Left renal pelvis (tissue), 4 donors: Measurements from ENCODE around the gene EIF4G3. TPM values are rescaled to one million over a fixed set of nuclear protein-coding genes. Genes with fewer than 3 reads are reported as not detected.
A peak's percentile ranks its signal among the peaks of the same experiment; 100 is the strongest.
"Not testable (repeated sequence)": the region's sequence is repeated elsewhere in the genome, so short reads cannot be mapped to it uniquely, and the experiment has no call there.

Source experiments
- DNase-seq, 4 donors: peaks; one replicate each; pipeline ENCODE4 v3.0.0-alpha.2; 2013; ENCODE audit warnings: low read depth in 4 of 4, low spot score in 3 of 4
- polyA plus RNA-seq, 4 donors: library from polyadenylated mRNA; unstranded; fragments of 120-200 nt; gene quantifications; one replicate each; pipeline ENCODE4 v1.2.1, GENCODE V29; 2013; ENCODE audit not compliant: insufficient read length in 4 of 4

The EIF4G3 gene
- polyA plus RNA-seq, 4 donors = 57.5 to 72.9 (median 67.0) TPM

DNA sequence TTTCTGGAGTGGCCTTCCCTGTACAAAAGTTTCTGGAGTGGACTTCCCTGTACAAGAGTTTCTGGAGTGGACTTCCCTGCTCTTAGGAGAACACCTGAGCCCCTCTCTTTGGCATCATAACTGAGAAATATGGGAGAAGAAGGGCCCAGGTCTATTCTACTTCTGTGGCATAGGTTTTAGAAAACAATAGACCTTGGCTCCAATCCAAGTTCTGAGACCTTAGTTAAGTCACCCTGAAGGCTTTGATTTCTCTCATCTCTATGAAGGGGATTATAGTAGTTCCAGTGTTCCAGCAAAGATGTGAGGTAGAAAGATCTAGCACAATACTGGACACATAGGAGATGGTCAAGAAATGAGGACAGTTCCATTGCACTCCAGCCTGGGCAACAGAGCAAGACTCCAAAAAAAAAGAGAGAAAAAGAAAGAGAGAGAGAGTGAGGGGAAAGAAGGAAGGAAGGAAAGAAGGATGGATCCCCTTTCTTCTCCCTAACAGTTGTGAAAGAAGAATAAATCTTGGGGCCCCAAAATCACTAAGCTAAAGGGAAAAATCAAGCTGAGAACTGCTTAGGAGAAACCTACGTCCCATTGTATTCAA, 13.3 kb upstream of the EIF4G3 start:
- no peak for DNase-seq

DNA sequence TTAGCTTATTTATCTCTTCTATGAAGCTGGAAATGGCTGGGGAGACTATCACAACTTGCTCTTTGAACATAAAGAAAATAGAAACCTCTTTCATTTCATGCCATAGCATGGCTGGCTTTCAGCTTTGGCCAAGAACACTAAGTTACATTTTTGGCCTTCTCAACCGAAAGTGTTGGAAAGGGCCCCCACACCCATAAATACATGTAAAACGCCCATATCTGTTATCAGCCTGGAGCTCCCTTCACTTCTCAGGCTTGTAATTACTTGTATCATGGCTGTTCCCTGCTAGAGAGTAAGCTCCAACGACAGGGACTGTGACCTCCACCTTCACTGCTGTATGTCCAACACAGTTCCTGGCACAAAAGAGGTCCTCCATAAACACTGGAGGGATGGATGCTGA, 12.7 kb upstream of the EIF4G3 start:
- no peak for DNase-seq

GRCh38 chr1:21188235-21188634, 11.5 kb upstream of the EIF4G3 start:
- DNase-seq = no peak

DNA sequence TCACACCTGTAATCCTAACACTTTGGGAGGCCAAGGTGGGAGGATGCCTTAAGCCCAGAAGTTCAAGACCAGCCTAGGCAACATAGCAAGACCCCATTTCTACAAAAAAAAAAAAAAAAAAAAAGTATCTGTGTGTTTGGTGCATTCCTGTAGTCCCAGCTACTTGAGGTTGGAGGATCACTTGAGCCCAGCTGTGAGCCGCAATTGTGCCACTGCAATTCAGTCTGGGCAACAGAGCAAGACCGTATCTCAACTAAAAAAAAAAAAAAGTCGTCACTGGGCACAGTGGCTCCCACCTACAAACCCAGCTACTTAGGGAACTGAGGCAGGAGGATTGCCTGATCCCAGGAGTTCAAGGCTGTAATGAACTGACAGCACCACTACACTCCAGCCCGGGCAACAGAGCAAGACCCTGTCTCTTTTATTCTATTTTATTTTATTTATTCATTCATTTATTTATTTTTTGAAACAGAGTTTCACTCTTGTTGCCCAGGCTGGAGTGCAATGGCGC, 8.6 kb upstream of the EIF4G3 start:
- no peak for DNase-seq

DNA sequence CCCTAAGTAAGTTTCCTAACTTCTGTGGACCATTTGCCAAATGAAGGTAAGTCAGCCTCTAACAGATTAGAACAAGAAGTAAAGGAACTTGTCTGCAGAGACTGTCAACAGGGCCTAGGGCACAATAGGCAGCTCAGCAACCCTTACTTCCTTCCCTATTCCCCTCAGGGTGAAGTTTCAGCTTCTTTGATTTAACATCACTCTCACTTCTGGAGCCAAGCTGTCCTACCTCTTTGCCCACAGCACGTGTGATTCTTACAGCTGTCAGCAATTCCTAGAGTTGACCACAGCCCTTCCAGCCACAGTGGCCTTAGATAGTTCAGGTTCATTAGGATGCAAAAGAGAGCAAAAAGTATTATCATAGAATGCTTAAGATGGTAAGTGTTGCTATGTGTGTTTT, 7.6 kb upstream of the EIF4G3 start:
- no peak for DNase-seq

GRCh38 chr1:21182181-21182731, 5.6 kb upstream of the EIF4G3 start:
- no peak for DNase-seq

- not testable (repeated sequence) for DNase-seq
Observed at GRCh38 chr1:21178271-21178670, 1.6 kb upstream of the EIF4G3 start.

GRCh38 chr1:21175670-21176581, 771 bp downstream of the EIF4G3 start:
- DNase-seq = peak in 1 of 4 donors; percentile 31

- no peak for DNase-seq
Observed at GRCh38 chr1:21175324-21175669, 1.4 kb downstream of the EIF4G3 start.

DNA sequence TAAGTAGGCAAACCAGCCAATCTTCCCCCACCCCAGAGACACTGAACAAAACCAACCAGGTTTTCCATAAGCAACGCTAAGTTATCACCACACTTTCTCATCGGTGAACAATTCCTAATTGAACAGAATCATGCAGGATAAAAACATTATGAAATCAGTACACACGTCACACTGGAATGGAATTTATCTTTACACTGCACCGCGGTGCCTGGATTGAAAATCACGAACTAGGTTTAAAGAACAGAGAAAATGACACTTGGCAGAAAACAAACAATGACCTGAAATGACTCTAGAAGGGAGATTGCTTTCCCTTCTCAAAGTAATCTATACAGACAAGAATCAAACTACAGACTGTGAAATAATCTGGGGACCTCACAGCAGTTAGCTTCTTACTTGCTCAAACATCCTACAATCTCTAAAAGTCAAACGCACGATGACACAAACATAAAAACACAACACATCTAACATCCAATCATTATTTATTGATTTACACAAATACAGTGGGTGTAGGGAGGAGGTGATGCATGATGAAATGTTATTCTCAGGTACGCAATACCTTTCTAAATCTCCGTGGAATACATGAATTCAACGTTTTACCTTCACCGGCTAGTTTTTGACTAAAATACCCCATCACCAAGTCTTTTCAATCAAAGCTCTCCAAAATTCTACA, 1.9 kb downstream of the EIF4G3 start:
- DNase-seq = no peak

GRCh38 chr1:21174230-21174629, 2.5 kb downstream of the EIF4G3 start:
- no peak for DNase-seq

- not testable (repeated sequence) for DNase-seq
Observed at GRCh38 chr1:21173096-21173495, 3.6 kb downstream of the EIF4G3 start.

GRCh38 chr1:21170837-21171236, 5.9 kb downstream of the EIF4G3 start:
- peak in 1 of 4 donors; percentile 67 for DNase-seq

GRCh38 chr1:21168444-21168843, 8.3 kb downstream of the EIF4G3 start:
- no peak for DNase-seq

GRCh38 chr1:21165646-21166045, 11.1 kb downstream of the EIF4G3 start:
- no peak for DNase-seq

DNA sequence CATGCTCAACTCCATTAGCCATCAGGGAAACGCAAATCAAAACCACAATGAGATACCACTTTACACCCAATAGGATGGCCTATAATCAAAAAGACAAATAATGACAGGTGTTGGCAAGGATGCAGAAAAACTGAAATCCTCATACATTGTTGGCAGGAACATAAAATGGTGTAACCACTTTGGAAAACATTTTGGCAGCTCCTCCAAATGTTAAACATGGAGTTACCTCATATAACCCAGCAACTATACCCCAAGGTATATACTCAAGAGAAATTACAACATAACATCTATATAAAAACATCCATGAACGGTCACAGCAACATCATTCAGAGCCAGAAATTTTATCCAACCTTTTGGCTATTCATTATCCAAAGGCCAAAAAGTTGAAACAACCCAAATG, 11.6 kb downstream of the EIF4G3 start:
- no peak for DNase-seq

- no peak for DNase-seq
Observed at GRCh38 chr1:21164266-21164665, 12.4 kb downstream of the EIF4G3 start.

DNA sequence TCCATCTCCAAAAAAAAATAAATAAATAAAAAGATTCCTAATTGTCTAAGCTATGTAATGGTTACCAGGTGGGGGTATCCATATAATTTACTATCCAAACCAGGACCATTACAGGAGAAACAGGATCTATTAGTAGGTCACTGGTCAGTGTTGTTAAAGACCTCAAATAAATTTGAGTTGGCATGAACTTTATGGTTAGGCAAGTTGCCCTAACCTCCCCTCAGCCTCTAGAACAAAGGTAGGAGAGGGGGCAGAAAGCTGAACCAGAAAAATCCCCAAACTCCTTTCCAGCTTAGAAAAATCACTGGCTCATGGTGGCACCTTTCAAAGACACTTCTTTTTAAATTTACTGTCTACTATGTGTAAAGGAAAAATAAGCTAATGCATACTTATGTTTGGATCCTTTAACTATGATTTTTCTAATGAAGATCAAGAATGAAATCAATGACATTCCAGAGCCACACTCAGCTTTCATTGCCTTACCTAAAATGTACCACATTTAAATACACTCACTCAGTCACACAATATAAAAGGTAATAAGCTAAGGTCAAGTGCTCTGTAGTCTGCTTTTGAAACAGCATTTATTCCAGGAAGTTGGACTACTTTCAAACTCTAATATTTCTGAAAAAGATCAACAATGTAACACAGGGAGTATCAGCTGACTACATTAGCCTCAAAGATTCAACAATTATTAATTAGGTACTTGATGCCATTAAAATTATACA, 13.8 kb downstream of the EIF4G3 start:
- DNase-seq = no peak

- DNase-seq = no peak
Observed at GRCh38 chr1:21161842-21162241, 14.9 kb downstream of the EIF4G3 start.

DNA sequence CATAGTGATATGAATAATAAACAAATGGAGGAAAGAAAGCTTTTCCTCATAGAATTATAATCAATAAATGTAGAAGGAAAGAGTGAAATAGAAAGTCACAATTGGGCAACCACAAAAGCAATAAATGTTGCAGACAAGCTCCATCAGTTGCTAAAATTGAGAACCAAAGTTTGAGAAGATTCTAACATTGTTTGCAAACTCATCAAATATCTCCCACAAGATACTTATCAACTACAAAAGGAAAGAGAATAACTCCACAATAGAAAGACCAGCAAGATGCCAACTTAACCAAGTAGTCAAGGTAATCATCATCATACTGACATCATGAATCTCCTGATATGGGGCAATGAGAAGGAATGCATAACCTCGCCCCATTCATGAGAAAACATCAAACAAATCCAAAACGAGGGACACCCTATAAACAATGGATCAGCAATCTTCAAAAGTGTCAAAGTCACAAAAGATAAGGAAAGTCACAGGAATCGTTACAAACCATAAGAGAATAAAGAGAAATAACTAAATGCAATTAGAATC, 16.4 kb downstream of the EIF4G3 start:
- no peak for DNase-seq
